GM19438 (cell line): ENCODE results near the gene LRRN3.

Experiments
- ATAC-seq: cut with Tn5 transposase; IDR thresholded peaks from one replicate; pipeline ENCODE4 v1.9.1; 2021; ENCODE audit warnings: low read depth; ENCODE audit not compliant: unreplicated experiment

LRRN3 gene

GRCh38 chr7:111076205-111076604, 14.7 kb upstream of the LRRN3 start:
- ATAC-seq, result no peak

DNA sequence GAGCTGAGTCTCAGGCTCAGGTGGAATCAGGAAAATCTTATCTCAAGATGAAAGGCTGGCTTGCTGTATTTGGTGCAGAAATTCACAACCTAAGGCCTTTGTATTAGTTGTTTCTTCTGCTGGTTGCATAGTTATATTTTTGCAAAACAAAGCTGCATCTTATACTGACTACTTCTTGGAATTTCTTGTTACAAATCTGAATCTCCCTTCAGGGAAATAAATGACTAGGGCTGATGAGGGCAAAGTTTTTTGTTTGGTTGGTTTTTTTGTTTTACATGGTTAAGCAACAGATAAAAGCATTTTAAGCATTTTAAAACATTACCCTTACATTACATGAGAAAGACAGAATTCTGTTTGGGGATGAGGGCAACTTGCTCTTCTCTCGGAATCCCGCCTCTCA, 13.9 kb upstream of the LRRN3 start:
- no peak for ATAC-seq

DNA sequence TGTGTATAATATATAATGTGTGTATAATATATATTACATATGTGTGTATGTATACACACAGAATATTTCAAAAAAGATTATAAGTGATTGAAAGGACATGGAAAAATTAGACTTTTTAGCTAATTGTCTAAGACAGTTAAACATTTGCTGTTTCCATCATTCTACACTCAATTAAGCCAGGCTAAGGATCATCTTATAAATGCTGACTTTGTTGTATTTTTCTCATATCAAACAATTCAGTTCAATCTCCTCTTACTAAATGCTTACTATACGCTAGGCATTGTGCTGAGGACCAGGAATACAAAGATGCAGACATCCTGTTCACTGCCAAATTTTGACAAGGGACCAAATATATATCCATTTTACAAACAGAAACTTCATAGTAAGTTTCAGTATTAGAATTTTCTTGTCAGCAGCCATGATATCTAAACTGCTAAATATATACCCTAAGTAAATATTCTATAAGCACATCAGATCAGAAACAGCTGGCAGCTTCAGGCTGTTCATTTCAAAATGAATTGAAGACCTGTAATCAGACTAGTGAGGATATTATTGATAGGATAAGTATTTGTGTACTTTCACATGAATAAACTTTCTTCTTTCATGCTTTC, 10.3 kb upstream of the LRRN3 start:
- no peak for ATAC-seq

GRCh38 chr7:111081546-111082267, 9.2 kb upstream of the LRRN3 start:
- no peak for ATAC-seq

DNA sequence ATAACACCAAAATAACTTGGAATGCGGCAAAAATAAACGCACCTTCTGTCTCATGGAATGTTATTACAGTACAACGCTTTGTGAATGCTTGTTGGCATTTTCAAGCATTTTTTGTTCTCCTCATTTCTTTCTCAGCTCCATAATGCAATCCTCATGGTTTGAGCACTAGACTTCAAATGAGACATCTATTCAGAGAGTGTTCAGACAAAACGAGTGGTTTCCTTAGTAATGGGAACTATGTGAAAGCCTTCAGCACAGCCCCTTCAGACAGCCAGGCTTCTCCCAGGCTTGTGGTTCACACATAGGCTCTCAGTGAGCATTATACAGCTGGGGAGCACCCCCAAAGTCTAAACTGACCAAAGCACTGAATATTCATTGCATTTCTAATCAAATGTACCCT, 8.6 kb upstream of the LRRN3 start:
- ATAC-seq, result no peak

DNA sequence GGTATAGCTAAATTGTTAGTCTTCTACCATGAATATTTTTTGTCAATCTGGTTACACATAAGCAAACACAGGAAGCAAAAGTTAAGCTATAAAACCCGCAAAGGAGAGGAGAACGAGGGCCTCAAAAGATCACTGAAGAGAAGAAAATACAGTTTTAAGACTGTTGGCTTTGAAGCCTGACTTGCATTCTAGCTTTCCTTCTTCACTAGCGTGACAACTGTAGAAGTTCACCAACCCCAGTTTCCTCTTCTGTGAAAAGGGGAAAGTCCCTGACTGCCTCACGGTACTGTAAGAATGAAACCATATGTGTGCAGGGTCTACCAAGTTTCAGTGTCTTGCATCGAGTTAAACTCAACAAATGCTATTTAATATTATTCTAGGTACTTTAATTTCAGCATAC, 7.5 kb upstream of the LRRN3 start:
- peak; percentile 98 for ATAC-seq

DNA sequence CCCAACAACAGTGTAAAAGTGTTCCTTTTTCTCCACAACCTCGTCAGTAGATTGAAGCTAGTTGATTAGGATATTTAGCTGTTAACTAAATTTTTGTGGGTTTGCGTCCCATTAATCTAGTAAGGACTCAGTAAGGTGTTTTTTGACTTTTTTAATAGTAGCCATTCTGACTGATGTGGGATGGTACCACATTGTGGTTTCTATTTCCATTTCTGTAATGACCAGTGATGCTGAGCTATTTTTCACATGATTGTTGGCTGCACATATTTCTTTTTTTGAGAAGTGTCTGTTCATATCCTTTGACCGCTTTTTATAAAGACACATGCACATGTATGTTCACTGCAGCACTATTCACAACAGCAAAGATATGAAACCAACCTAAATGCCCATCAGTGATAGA, 5.6 kb upstream of the LRRN3 start:
- ATAC-seq, result no peak

- ATAC-seq, result no peak
Observed at GRCh38 chr7:111086532-111086931, 4.4 kb upstream of the LRRN3 start.

DNA sequence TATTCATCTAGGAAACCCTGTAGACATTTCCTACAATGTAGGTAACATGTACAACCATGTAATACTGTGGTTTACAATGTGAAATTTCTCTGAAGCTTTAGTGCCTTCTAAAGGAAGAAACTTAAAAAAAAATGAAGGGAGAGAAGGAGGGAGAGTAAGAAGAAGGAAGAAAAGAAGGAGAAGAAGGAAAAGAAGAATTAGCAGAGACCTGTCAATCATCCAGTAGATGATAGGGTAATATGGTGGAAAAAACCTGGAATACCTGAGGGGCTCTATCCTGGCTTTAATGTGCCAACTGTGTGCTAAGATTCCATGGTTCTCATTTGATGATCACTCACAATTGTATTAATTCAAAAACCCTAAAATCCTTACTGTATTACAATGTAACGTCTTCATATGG, 2.6 kb upstream of the LRRN3 start:
- ATAC-seq, result no peak

DNA sequence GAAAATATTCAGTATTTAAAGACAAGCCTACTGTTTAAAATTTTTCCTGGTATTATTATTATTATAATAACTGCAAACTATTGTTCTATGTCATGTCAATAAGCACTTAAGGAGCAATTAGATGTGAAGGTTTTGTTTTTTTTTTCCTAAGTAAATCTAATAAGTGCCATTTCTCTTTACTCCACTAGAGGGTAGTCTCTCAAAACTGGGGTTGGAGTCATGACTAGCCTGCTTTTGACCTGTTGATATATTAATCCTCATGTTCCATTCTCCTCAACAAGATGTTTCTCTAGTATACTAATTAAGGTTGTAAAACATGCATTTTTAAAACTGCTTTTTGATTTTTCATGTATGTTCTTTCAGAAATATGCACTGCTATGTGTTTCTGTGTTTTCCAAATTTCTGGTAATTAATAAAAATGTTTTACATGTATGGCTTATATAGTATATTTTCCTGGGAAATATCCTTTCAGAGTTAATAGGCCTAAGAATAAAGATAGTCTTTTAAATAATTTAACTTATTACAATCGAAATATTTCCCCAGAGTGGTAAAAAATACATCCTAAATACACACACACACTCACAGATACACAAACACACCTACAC, 1.0 kb upstream of the LRRN3 start:
- ATAC-seq, result peak; percentile 41

DNA sequence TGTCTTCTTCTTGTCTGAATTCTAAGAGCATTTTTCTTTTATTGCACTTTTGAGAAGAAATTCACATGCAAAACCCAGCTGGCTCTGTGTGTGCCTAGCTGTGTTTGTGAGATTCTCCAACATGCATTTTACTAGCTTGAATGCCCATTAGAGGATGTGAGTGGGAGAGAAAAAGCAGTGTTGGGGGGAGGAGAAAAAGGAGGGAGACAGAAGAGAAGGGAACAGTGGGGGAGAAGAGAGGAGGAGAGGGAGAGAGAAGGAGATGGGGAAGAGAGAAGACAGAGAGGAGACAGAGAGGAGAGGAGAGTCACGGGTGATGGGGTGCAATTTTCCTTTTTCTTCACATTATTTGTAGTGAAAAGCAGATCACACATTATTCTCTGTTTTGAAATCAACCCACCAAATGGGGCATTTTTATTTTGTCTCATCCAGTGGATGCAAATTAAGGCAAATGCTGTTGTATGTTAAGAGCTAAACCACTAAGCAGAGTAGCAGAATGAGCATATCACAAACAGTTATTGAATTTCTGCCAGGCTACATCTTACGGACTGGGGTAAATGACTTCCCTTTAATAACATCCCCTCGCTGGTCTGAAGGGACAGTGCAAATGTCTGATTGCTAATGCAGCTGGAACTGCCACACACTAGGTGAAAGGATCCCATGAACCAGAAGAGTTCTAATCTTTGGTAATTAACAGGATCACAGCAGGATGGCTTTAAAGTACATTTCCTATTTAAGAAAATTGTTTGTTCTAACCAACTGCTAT, 849 bp downstream of the LRRN3 start:
- ATAC-seq, result no peak

GRCh38 chr7:111092406-111093236, 1.7 kb downstream of the LRRN3 start:
- peak; percentile 61 for ATAC-seq

GRCh38 chr7:111093496-111093895, 2.6 kb downstream of the LRRN3 start:
- ATAC-seq, result no peak

- ATAC-seq, result no peak
Observed at GRCh38 chr7:111094419-111094818, 3.5 kb downstream of the LRRN3 start.

DNA sequence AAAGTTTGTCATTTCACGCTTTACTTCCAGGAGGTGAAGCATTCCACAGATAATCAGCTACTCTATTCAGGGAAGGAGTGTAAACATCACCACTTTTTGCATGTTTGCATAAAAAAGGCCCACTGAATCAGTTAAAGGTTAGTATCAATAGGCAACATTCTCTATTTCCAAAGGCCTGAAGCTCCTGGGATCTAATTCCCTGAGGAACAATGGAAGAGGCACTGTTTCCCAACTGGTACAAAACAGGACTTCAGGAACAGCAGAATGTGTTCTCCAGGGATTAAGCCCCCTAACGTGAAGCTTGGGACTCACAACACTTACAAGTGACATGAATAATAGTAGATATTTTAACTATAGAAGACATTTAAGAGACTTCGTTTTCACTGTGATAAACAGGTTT, 6.1 kb downstream of the LRRN3 start:
- no peak for ATAC-seq

DNA sequence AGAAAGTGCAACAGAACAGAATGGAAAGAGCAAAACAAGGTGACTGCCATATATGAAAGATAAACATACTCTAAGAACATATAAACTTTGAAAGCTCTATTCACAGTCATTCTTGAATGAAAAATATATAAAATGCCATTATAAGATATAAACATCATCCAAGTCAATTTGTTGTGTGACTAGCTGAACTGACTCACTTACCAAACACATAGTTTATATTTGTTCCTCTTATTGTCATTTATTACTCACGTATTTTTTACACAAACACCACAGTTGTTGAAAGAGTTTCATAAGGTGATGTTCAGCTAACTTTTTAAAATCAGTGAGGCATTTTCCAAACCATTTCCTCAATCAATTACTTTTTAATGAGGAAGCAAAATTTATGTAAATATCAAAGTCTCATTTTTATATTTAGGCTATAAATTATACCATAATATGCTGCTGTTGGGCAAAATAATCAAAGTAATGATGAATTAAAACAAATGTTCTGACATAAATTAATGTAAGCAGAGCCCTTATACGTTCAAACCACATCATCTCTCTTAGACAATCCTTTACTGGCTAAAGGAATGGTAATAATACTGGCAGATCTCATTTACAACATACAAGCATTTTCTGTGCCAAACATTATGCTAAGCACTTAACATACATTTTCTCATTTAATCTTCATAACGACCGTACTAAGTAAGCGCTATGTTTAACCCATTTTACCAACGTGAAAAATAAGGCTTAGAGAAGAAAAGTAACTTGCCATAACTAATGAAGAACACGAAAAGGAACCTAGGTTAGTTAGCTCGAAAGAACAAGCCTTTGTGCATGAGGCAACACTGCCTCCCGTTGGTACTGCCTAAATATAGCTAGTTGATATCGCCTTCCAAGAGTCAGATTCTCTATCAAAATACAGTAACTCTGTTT, 7.3 kb downstream of the LRRN3 start:
- ATAC-seq, result peak; percentile 83

DNA sequence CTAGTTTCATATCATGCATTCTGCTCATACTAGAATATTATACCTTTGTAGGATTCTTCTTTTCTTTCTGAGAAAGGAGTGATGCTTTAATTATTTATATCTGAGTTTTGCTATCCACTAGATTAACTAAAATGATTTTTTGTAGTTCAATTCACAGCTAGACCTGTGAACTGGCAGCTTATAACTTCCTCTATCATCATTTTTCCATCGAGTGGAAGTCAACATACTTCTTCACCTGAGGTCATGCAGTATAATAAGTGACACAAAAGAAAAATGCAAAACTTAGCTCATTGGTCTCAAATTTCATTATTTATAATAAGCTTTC, 8.0 kb downstream of the LRRN3 start:
- no peak for ATAC-seq

DNA sequence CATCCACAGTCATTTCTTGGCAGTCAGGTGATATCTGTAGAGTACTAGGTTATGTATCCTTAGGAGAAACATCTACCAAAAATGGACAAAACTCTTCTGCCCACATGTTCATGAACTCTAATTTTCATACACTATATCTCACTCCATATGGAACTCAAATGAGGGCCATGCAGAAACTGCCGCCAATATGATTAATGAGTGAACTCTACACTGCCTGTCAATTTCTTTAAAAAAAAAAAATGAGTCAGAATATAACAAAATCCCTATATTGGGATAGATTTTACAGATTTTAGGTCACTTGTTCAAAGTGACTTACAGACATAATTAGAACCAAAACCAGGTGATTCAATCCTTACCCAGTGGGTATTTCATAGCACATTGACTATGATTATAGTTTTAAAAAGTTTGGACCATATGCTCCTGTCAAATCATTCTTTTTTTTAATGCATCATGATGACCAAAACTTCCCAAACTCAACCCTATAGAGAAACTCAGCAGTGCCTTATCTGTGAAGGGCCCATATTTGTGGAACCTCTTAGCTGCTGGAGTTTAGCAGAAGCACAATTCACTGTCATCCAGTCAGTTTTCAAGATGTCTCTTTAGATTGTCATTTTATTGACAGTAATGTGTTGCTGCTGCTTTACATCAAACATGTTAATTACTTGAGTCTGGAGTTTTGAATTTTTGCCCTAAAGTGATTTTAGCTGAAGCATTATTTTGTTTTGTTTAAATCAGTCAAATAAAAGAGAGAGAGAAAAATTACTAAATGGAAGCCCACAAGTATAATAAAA, 11.1 kb downstream of the LRRN3 start:
- no peak for ATAC-seq

DNA sequence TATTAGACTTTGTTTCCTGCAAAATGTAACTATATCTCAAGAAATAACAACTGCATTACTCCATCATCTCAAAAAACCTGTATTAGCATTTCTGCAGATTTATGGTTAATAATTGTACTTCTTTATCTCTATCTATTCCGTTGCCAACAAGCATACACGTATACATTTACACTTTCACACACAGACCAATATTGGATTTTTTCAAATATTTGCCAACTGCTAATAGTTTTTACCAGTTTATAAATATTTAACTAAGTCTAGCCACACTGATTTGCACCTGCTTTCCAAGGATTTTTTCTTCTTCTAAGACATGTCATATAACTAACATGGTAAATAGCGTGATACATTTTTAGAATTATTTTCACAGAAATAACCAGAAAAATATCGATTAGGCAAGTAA, 12.2 kb downstream of the LRRN3 start:
- no peak for ATAC-seq
